Ectodermal cell (in vitro differentiated cells): ENCODE data around the gene LRRIQ3.
"Not testable (repeated sequence)": the region's sequence is repeated elsewhere in the genome, so short reads cannot be mapped to it uniquely, and the experiment has no call there.

Experiments used
- H3K27ac ChIP-seq: 2 replicates; pipeline ENCODE4 v1.7.0; 2013; ENCODE audit warnings: mild to moderate bottlenecking, low read depth, low read length; ENCODE audit not compliant: insufficient read depth, poor library complexity, severe bottlenecking
- H3K27me3 ChIP-seq: 2 replicates; pipeline ENCODE4 v1.7.0; 2013; ENCODE audit warnings: mild to moderate bottlenecking, low read length; ENCODE audit not compliant: insufficient read depth, control insufficient read depth, poor library complexity, severe bottlenecking
- H3K36me3 ChIP-seq: one replicate; pipeline ENCODE4 v1.7.0; 2013; ENCODE audit warnings: low read length; ENCODE audit not compliant: control insufficient read depth, insufficient read depth
- H3K4me1 ChIP-seq: one replicate; pipeline ENCODE4 v1.7.0; 2013; ENCODE audit warnings: low read length; ENCODE audit not compliant: control insufficient read depth, insufficient read depth
- H3K4me3 ChIP-seq: 2 replicates; pipeline ENCODE4 v1.7.0; 2013; ENCODE audit warnings: low read depth, low read length, control low read depth; ENCODE audit not compliant: insufficient read depth
- H3K9me3 ChIP-seq: 2 replicates; pipeline ENCODE4 v1.7.0; 2013; ENCODE audit warnings: mild to moderate bottlenecking, low read length, moderate library complexity; ENCODE audit not compliant: control insufficient read depth
- WGBS, 2 experiments: methylation state at CpG; one replicate each; pipeline ENCODE4 v1.1.7; 2013; ENCODE audit warnings: missing lambda C conversion rate in 2 of 2; 5-methylcytosine and 5-hydroxymethylcytosine counted together

The LRRIQ3 gene

GRCh38 chr1:74205266-74205665 lies 7.3 kb upstream of the LRRIQ3 start:
- Histone ChIP-seq H3K9me3 (no peaks in the 10 kb centered on the region), H3K36me3 (no peaks in the 10 kb centered on the region), H3K27ac (no peak overlapping the region), H3K27me3 (no peaks in the 10 kb centered on the region), H3K4me1 (no peaks in the 10 kb centered on the region), H3K4me3 (no peak overlapping the region)
- 88 to 100% methylated on average over 2 of the region's 2 CpGs for WGBS, 2 experiments

- 91 to 98% methylated on average over 5 of the region's 5 CpGs for WGBS, 2 experiments
Measured at GRCh38 chr1:74199504-74199903, 1.5 kb upstream of the LRRIQ3 start.

GRCh38 chr1:74197255-74197654 lies 721 bp downstream of the LRRIQ3 start:
- 96 to 100% methylated on average over 3 to 5 of the region's 5 CpGs for WGBS, 2 experiments
- Histone ChIP-seq H3K4me3 (no peak overlapping the region), H3K36me3 (no peaks in the 10 kb centered on the region), H3K4me1 (no peaks in the 10 kb centered on the region), H3K27ac (no peak overlapping the region), H3K27me3 (no peaks in the 10 kb centered on the region), H3K9me3 (no peaks in the 10 kb centered on the region)

More at GRCh38 chr1:74199504-74199903, 1.5 kb upstream of the LRRIQ3 start:
- Histone ChIP-seq H3K9me3 (no peaks in the 10 kb centered on the region), H3K27me3 (no peaks in the 10 kb centered on the region), H3K4me3 (no peak overlapping the region), H3K27ac (no peak overlapping the region), H3K4me1 (no peaks in the 10 kb centered on the region), H3K36me3 (no peaks in the 10 kb centered on the region)

- no peaks in the 10 kb centered on the region for H3K4me1 ChIP-seq
- no peaks in the 10 kb centered on the region for H3K36me3 ChIP-seq
- no peak overlapping the region for H3K27ac ChIP-seq
- H3K27me3 ChIP-seq: no peaks in the 10 kb centered on the region
- no peaks in the 10 kb centered on the region for H3K9me3 ChIP-seq
- no peak overlapping the region for H3K4me3 ChIP-seq
Measured at GRCh38 chr1:74195339-74195738, 2.6 kb downstream of the LRRIQ3 start.

- H3K9me3 ChIP-seq: no peaks in the 10 kb centered on the region
- H3K27ac ChIP-seq: no peak overlapping the region
- H3K36me3 ChIP-seq: no peaks in the 10 kb centered on the region
- H3K4me1 ChIP-seq: no peaks in the 10 kb centered on the region
- H3K4me3 ChIP-seq: no peak overlapping the region
- WGBS, 2 experiments: 78 to 85% methylated on average over 2 of the region's 2 CpGs
- no peaks in the 10 kb centered on the region for H3K27me3 ChIP-seq
Measured at GRCh38 chr1:74193908-74194307, 4.1 kb downstream of the LRRIQ3 start.

- H3K9me3 ChIP-seq: no peaks in the 10 kb centered on the region
- H3K27ac ChIP-seq: no peak overlapping the region
- H3K4me3 ChIP-seq: no peak overlapping the region
- no peaks in the 10 kb centered on the region for H3K36me3 ChIP-seq
- no peaks in the 10 kb centered on the region for H3K4me1 ChIP-seq
- no peaks in the 10 kb centered on the region for H3K27me3 ChIP-seq
Measured at GRCh38 chr1:74180490-74180889, 17.5 kb downstream of the LRRIQ3 start.

GRCh38 chr1:74174423-74174822 lies 23.6 kb downstream of the LRRIQ3 start:
- not testable (repeated sequence) for H3K9me3 ChIP-seq, H3K4me1 ChIP-seq, H3K27ac ChIP-seq, H3K36me3 ChIP-seq, H3K4me3 ChIP-seq, H3K27me3 ChIP-seq
- 97 to 100% methylated on average over 1 of the region's 1 CpG for WGBS, 2 experiments

GRCh38 chr1:74162333-74162732 lies 35.6 kb downstream of the LRRIQ3 start:
- no peaks in the 10 kb centered on the region for H3K36me3 ChIP-seq
- H3K27me3 ChIP-seq: no peaks in the 10 kb centered on the region
- WGBS, 2 experiments: 88 to 95% methylated on average over 3 of the region's 5 CpGs
- peaks cover 5% of the 10 kb centered on the region for H3K4me1 ChIP-seq
- no peak overlapping the region for H3K4me3 ChIP-seq
- no peak overlapping the region for H3K27ac ChIP-seq
- no peaks in the 10 kb centered on the region for H3K9me3 ChIP-seq

- H3K27me3 ChIP-seq: no peaks in the 10 kb centered on the region
- no peaks in the 10 kb centered on the region for H3K9me3 ChIP-seq
Measured at GRCh38 chr1:74161497-74161896, 36.5 kb downstream of the LRRIQ3 start.

GRCh38 chr1:74160046-74160445 lies 37.9 kb downstream of the LRRIQ3 start:
- 92 to 93% methylated on average over 2 of the region's 2 CpGs for WGBS, 2 experiments

More at GRCh38 chr1:74161497-74161896, 36.5 kb downstream of the LRRIQ3 start:
- no peak overlapping the region for H3K27ac ChIP-seq
- peaks cover 5% of the 10 kb centered on the region for H3K4me1 ChIP-seq
- no peaks in the 10 kb centered on the region for H3K36me3 ChIP-seq
- no peak overlapping the region for H3K4me3 ChIP-seq

GRCh38 chr1:74145086-74145485 lies 52.9 kb downstream of the LRRIQ3 start:
- no peaks in the 10 kb centered on the region for H3K27me3 ChIP-seq
- H3K27ac ChIP-seq: no peak overlapping the region
- no peak overlapping the region for H3K4me3 ChIP-seq
- H3K36me3 ChIP-seq: no peaks in the 10 kb centered on the region
- 88 to 91% methylated on average over 3 to 4 of the region's 4 CpGs for WGBS, 2 experiments
- H3K4me1 ChIP-seq: no peaks in the 10 kb centered on the region
- no peaks in the 10 kb centered on the region for H3K9me3 ChIP-seq

More at GRCh38 chr1:74160046-74160445, 37.9 kb downstream of the LRRIQ3 start:
- Histone ChIP-seq H3K4me1 (peaks cover 5% of the 10 kb centered on the region), H3K27ac (no peak overlapping the region), H3K4me3 (no peak overlapping the region), H3K27me3 (no peaks in the 10 kb centered on the region), H3K9me3 (no peaks in the 10 kb centered on the region), H3K36me3 (no peaks in the 10 kb centered on the region)
